Ovary (tissue), 3 donors: ENCODE measurements around the gene WFDC5.

Source experiments
- CTCF ChIP-seq, 3 donors: fragments of 450-650 bp in 2 of 3; fragments of 200-600 bp in 1 of 3; IDR thresholded peaks; one replicate each; pipeline versions ENCODE4 v1.5.1 to v1.8.0; 2016 to 2022; ENCODE audit warnings: antibody characterized with exemption in 3 of 3, mild to moderate bottlenecking in 1 of 3
- EP300 ChIP-seq: sonication (generic); formaldehyde crosslinking; IDR thresholded peaks from one replicate; pipeline ENCODE4 v1.6.1; 2017; ENCODE audit warnings: antibody characterized with exemption
- POLR2A ChIP-seq: fragments of 450-650 bp; IDR thresholded peaks from one replicate; pipeline ENCODE4 v1.6.1; 2017; ENCODE audit warnings: antibody characterized with exemption, mild to moderate bottlenecking, moderate library complexity
- donor health status: DM: no; HTN: no; CAD: no.

DNA sequence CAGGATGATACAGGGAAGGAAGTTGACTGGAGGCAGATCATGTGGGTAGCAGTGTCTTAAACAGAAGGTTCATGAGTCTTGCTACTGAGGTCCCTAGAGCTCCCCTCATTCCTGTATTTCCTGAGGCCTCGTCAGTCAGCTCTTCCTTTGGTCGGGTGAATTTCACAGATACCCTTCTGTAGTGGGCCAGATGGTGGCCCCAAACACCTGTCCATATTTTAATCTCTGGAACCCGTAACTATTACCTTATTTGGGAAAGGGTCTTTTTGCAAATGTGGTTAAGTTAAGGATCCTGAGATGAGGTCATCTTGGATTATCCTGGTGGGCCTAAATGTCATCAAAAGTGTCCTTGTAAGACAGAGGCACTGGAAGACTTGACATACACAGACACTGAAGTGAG is 23.6 kb downstream of the WFDC5 start:
- TF ChIP-seq CTCF (IDR thresholded peaks at IDR 0.05) = no peak
- TF ChIP-seq EP300 = no peak
- TF ChIP-seq POLR2A = no peak
